HFF-Myc (cell line): ENCODE measurements around the gene GABRB1.
A peak's percentile ranks its signal among the peaks of the same experiment; 100 is the strongest.

Experiments used
- DNase-seq: peaks from one replicate; pipeline ENCODE4 v3.0.0-alpha.2; 2011; ENCODE audit warnings: low read depth; ENCODE audit errors: extremely low read depth
- H3K4me3 ChIP-seq: replicated peaks from 2 replicates; pipeline ENCODE4 v1.5.1; 2011; ENCODE audit warnings: low read depth, mild to moderate bottlenecking, control low read depth, low read length
- CTCF ChIP-seq: IDR thresholded peaks from 2 replicates; pipeline ENCODE4 v1.5.1; 2012; ENCODE audit warnings: mild to moderate bottlenecking, low read depth, low read length, control low read depth; ENCODE audit errors: missing control alignments

GABRB1 gene

GRCh38 chr4:47031011-47031678 is at the start of gene GABRB1:
Gene GABRB1, plus strand, starts transcription at chr4:47031567.
- no peak for TF ChIP-seq CTCF
- DNase-seq: no peak
- peak within 1 kb of the TSS; percentile 37 for H3K4me3 ChIP-seq

GRCh38 chr4:46984781-46985180 is 46.6 kb upstream of the GABRB1 start:
- no peak for DNase-seq
- no peak for TF ChIP-seq CTCF
- no peak overlapping the region for H3K4me3 ChIP-seq

- no peak for TF ChIP-seq CTCF
- H3K4me3 ChIP-seq: no peak overlapping the region
- no peak for DNase-seq
Observed at GRCh38 chr4:46986922-46987638, 44.3 kb upstream of the GABRB1 start.

- no peak for TF ChIP-seq CTCF
- no peak for DNase-seq
- no peak overlapping the region for H3K4me3 ChIP-seq
Observed at GRCh38 chr4:46992338-46992737, 39.0 kb upstream of the GABRB1 start.

GRCh38 chr4:46993075-46994006 is 38.0 kb upstream of the GABRB1 start, which contains the start of gene GABRA4:
Gene GABRA4, minus strand, starts transcription at chr4:46993581. Its CDS starts 157 bp downstream, at chr4:46993424.
- H3K4me3 ChIP-seq: no peak within 1 kb of the TSS
- DNase-seq: no peak
- no peak for TF ChIP-seq CTCF

- no peak overlapping the region for H3K4me3 ChIP-seq
- no peak for TF ChIP-seq CTCF
- DNase-seq: no peak
Observed at GRCh38 chr4:46994007-46994405, 37.4 kb upstream of the GABRB1 start.
